K562 (cell line): ENCODE results near the gene IL15. TPM values are rescaled to one million over a fixed set of nuclear protein-coding genes. Genes with fewer than 3 reads are reported as not detected.

Experiments used
- ATAC-seq: fragments of 200-7000 bp; cut with Tn5 transposase; 3 replicates; pipeline ENCODE4 v1.9.1; 2020; ENCODE audit warnings: moderate library complexity
- BruUV-seq: library from RNA; stranded (reverse); fragments of 400-500 nt; replicated peaks from 2 replicates; lab custom pipeline; 2021; lab: Mats Ljungman, UMichigan
- CTCF ChIA-PET: fragments of 300-600 bp; formaldehyde crosslinking; extraction: SDS; loops from one replicate; lab custom pipeline; 2021; ENCODE audit warnings: low intra/inter-chr PET ratio; lab: Yijun Ruan, JAX
- POLR2A ChIA-PET: fragments of 300-600, 350-650 bp; sonication (Branson Sonifier 250); formaldehyde crosslinking; extraction: SDS; loops from one replicate; lab custom pipeline; 2021; ENCODE audit warnings: antibody characterized with exemption, inconsistent platforms; lab: Yijun Ruan, JAX
- DNase-seq, 4 experiments: peaks; one replicate each; pipeline versions ENCODE4 v3.0.0 to v3.0.0-alpha.2; 2011 to 2018; ENCODE audit warnings: low spot score in 3 of 4, mixed read lengths in 3 of 4; ENCODE audit errors: extremely low read depth in 1 of 4
- FAIRE-seq: peaks from 2 replicates; lab custom pipeline; 2011; peaks lifted over from hg19 to GRCh38; lab: Jason Lieb, UNC
- H2AFZ ChIP-seq: 2 replicates; pipeline ENCODE4 v1.6.0; 2011; ENCODE audit warnings: low read depth, low read length, control low read depth, inconsistent platforms
- H3K27ac ChIP-seq: fragments of 200-600 bp; 3 replicates; pipeline ENCODE4 v1.8.0; 2011; ENCODE audit warnings: low read depth, mild to moderate bottlenecking, control low read depth, inconsistent platforms, low read length, moderate library complexity, mixed read lengths; ENCODE audit errors: extremely low read depth
- H3K27me3 ChIP-seq, 2 experiments: fragments of 300-600 bp in 1 of 2; 2 replicates in 1 of 2; 3 replicates in 1 of 2; pipeline versions ENCODE4 v1.6.0 to v1.8.0; 2011; ENCODE audit warnings: inconsistent platforms in 2 of 2, low read length in 2 of 2, mild to moderate bottlenecking in 1 of 2, mixed read lengths in 1 of 2, moderate library complexity in 1 of 2; ENCODE audit not compliant: control insufficient read depth in 2 of 2, insufficient read depth in 2 of 2
- H3K36me3 ChIP-seq: fragments of 300-600 bp; 3 replicates; pipeline ENCODE4 v1.8.0; 2011; ENCODE audit warnings: mild to moderate bottlenecking, low read length, inconsistent platforms; ENCODE audit not compliant: control insufficient read depth, insufficient read depth
- H3K4me1 ChIP-seq, 2 experiments: fragments of 200-600 bp in 1 of 2; replicated peaks in 1 of 2; 2 replicates in 1 of 2; 3 replicates in 1 of 2; pipeline versions ENCODE4 v1.5.1 to v1.8.0; 2011; ENCODE audit warnings: inconsistent platforms in 2 of 2, low read length in 2 of 2, mild to moderate bottlenecking in 1 of 2, mixed read lengths in 1 of 2, moderate library complexity in 1 of 2; ENCODE audit not compliant: control insufficient read depth in 2 of 2, insufficient read depth in 2 of 2
- H3K4me2 ChIP-seq: 2 replicates; pipeline ENCODE4 v1.6.1; 2011; ENCODE audit warnings: low read length, control low read depth, inconsistent platforms, mixed read lengths; ENCODE audit not compliant: insufficient read depth
- H3K4me3 ChIP-seq: fragments of 200-600 bp; sonication (generic), shearing (Covaris generic); 2 replicates; pipeline ENCODE4 v1.5.1; 2016; ENCODE audit warnings: control low read depth, inconsistent platforms
- H3K79me2 ChIP-seq: fragments of 200-600 bp; 3 replicates; pipeline ENCODE4 v1.8.0; 2011; ENCODE audit warnings: low read length, inconsistent platforms; ENCODE audit not compliant: control insufficient read depth, insufficient read depth
- H3K9ac ChIP-seq, 2 experiments: 2 replicates each; pipeline versions ENCODE4 v1.6.0 to v1.6.1; 2011; ENCODE audit warnings: low read depth in 2 of 2, low read length in 2 of 2, control low read depth in 1 of 2, inconsistent platforms in 1 of 2, mild to moderate bottlenecking in 1 of 2, mixed read lengths in 1 of 2; ENCODE audit not compliant: insufficient read depth in 1 of 2
- H3K9me1 ChIP-seq: one replicate; pipeline ENCODE4 v1.6.0; 2011; ENCODE audit warnings: inconsistent platforms, mild to moderate bottlenecking, low read length, moderate library complexity; ENCODE audit not compliant: control insufficient read depth, insufficient read depth
- H3K9me3 ChIP-seq: replicated peaks from 2 replicates; pipeline ENCODE4 v1.5.1; 2011; ENCODE audit warnings: low read depth, low read length, inconsistent platforms; ENCODE audit not compliant: control insufficient read depth, insufficient read depth
- H4K20me1 ChIP-seq: replicated peaks from 2 replicates; pipeline ENCODE4 v1.6.1; 2011; ENCODE audit warnings: low read length, inconsistent platforms, mixed read lengths; ENCODE audit not compliant: control insufficient read depth, insufficient read depth
- ELK3 ChIP-seq: fragments of 450-650 bp; formaldehyde crosslinking; IDR thresholded peaks from 2 replicates; pipeline ENCODE4 v1.4.0; 2020; ENCODE audit warnings: mild to moderate bottlenecking
- HDAC2 ChIP-seq: fragments of 450-650 bp; IDR thresholded peaks from 2 replicates; pipeline ENCODE4 v1.6.1; 2016; ENCODE audit warnings: mild to moderate bottlenecking
- NRF1 ChIP-seq, 2 experiments: fragments of 450-650 bp; IDR thresholded peaks in 1 of 2; conservative IDR thresholded peaks in 1 of 2; 2 replicates each; pipeline ENCODE4 v1.6.1; 2014; ENCODE audit warnings: mild to moderate bottlenecking in 2 of 2
- ZNF280B ChIP-seq: fragments of 250-450 bp; sonication (Bioruptor Pico); IDR thresholded peaks from 2 replicates; pipeline ENCODE4 v1.5.1; 2021; ENCODE audit warnings: mild to moderate bottlenecking
- in situ Hi-C: fragments of 300-500 bp; cut with MboI; formaldehyde crosslinking; loops from 4 replicates; pipeline ENCODE4 v1.15.0; 2018; ENCODE audit warnings: inconsistent platforms, mixed read lengths
- intact Hi-C: fragments of 100-400 bp; cut with micrococcal nuclease; formaldehyde crosslinking; loops from 2 replicates; pipeline ENCODE4 v1.14.2; 2022
- polyA plus RNA-seq, 8 experiments: library from polyadenylated mRNA; depleted of rRNA in 4 of 8; stranded (reverse) in 5 of 8; unstranded in 3 of 8; fragments of >200 nt; fragmentation: Nextera tagmentation in 2 of 8; fragmentation: Illumina TruSeq in 1 of 8; extraction: Ambion mirVana in 2 of 8; extraction: Trizol in 1 of 8; gene quantifications; 2 replicates each; pipeline versions ENCODE4 v1.2.1 to v1.2.3, GENCODE V29; 2011 to 2014; ENCODE audit warnings: inconsistent platforms in 1 of 8, missing spikeins in 1 of 8
- total RNA-seq, 7 experiments: library from RNA; depleted of rRNA in 6 of 7; stranded (reverse); fragments of >200 nt in 6 of 7; fragmentation: Illumina TruSeq in 2 of 7; extraction: Trizol in 2 of 7; gene quantifications; 2 replicates each; pipeline versions ENCODE4 v1.2.1 to v1.2.3, GENCODE V29; 2011 to 2021; ENCODE audit warnings: low replicate concordance in 1 of 7

The IL15 gene
- total and polyA plus RNA-seq, 9 of the 15 experiments (the other 6 are each of a cell fraction or from before 2014, with no cell fraction given), result 0.13 to 0.50 (median 0.34) TPM

- FAIRE-seq (no peak), ATAC-seq (no peak)
- H2AFZ ChIP-seq, result no peak overlapping the region
- H4K20me1 ChIP-seq, result no peaks in the 10 kb centered on the region
- CTCF ChIA-PET, result no interaction called here
- H3K27me3 ChIP-seq, result no peaks in the 10 kb centered on the region
- no peaks in the 10 kb centered on the region for H3K79me2 ChIP-seq
- H3K4me3 ChIP-seq, result no peak overlapping the region
- H3K27ac ChIP-seq, result no peak overlapping the region
- H3K36me3 ChIP-seq, result no peaks in the 10 kb centered on the region
- no peak for TF ChIP-seq HDAC2
- no peak for TF ChIP-seq ZNF280B (CRISPR knock-in tag)
- no peak for TF ChIP-seq NRF1 (conservative IDR thresholded peaks at IDR 0.05 in 1 of 2, IDR thresholded peaks at IDR 0.05 in 1 of 2)
- TF ChIP-seq, all 486 proteins: peak for 0
- Histone ChIP-seq H3K4me2 (no peak overlapping the region), H3K4me1 (no peaks in the 10 kb centered on the region), H3K9me1 (no peaks in the 10 kb centered on the region), H3K9me3 (no peaks in the 10 kb centered on the region), H3K9ac (no peak overlapping the region)
- DNase-seq, result no peak
- in situ Hi-C loops (no loop called here), intact Hi-C loops (no loop called here)
- POLR2A ChIA-PET, result no interaction called here
- BruUV-seq, result no TSS peak
Measured at GRCh38 chr4:141721174-141721573, 84.8 kb downstream of the IL15 start.

GRCh38 chr4:141724646-141725045 is 88.3 kb downstream of the IL15 start:
- H4K20me1 ChIP-seq, result no peaks in the 10 kb centered on the region
- TF ChIP-seq ELK3 (CRISPR knock-in tag), result no peak
- TF ChIP-seq, all 486 proteins: peak for 0
- no peak overlapping the region for H2AFZ ChIP-seq
- no peaks in the 10 kb centered on the region for H3K79me2 ChIP-seq
- no peaks in the 10 kb centered on the region for H3K9me1 ChIP-seq
- DNase-seq (no peak), ATAC-seq (no peak), FAIRE-seq (no peak)
- POLR2A ChIA-PET, result no interaction called here
- H3K27me3 ChIP-seq, result no peaks in the 10 kb centered on the region
- 0 out of 2 replicates have a peak, but pooled peaks cover 1% of the 10 kb centered on the region for H3K9me3 ChIP-seq
- CTCF ChIA-PET, result no interaction called here
- H3K4me3 ChIP-seq, result no peak overlapping the region
- in situ Hi-C loops, result no loop called here
- no peaks in the 10 kb centered on the region for H3K4me1 ChIP-seq
- no peak overlapping the region for H3K9ac ChIP-seq
- no TSS peak for BruUV-seq
- intact Hi-C loops, result no loop called here
- H3K36me3 ChIP-seq, result no peaks in the 10 kb centered on the region
- no peak overlapping the region for H3K4me2 ChIP-seq
- H3K27ac ChIP-seq, result no peak overlapping the region
